ENCODE results near the gene SIRT6.
"Not testable (repeated sequence)": the region's sequence is repeated elsewhere in the genome, so short reads cannot be mapped to it uniquely, and the experiment has no call there.

SIRT6 gene

GRCh38 chr19:4174895-4175668 lies 7.3 kb downstream of the SIRT6 start:
- DNase-seq (ENCODE audit: low read depth): no peak

GRCh38 chr19:4174213-4174894 lies 8.0 kb downstream of the SIRT6 start:
- no peak for DNase-seq (ENCODE audit: low read depth)

- DNase-seq (ENCODE audit: low read depth): no peak
These were observed 8.7 kb downstream of the SIRT6 start for GRCh38 chr19:4173479-4174212.

GRCh38 chr19:4172861-4173473 lies 9.4 kb downstream of the SIRT6 start:
- peak; percentile 28 for DNase-seq (ENCODE audit: low read depth)

- DNase-seq (ENCODE audit: low read depth): no peak
These were observed 10.7 kb downstream of the SIRT6 start for GRCh38 chr19:4171676-4172075.

- no peak for DNase-seq (ENCODE audit: low read depth)
These were observed 18.1 kb downstream of the SIRT6 start for GRCh38 chr19:4164262-4164661.

GRCh38 chr19:4161415-4162077 lies 20.8 kb downstream of the SIRT6 start:
- DNase-seq (ENCODE audit: low read depth): no peak

- DNase-seq (ENCODE audit: low read depth): not testable (repeated sequence)
These were observed 24.4 kb downstream of the SIRT6 start for GRCh38 chr19:4157971-4158370.

- DNase-seq (ENCODE audit: low read depth): no peak
These were observed 25.2 kb downstream of the SIRT6 start for GRCh38 chr19:4157164-4157563.

GRCh38 chr19:4154571-4155312 lies 27.6 kb downstream of the SIRT6 start:
- no peak for DNase-seq (ENCODE audit: low read depth)

GRCh38 chr19:4152241-4152998 lies 29.9 kb downstream of the SIRT6 start:
- no peak for DNase-seq (ENCODE audit: low read depth)

GRCh38 chr19:4151623-4152022 lies 30.7 kb downstream of the SIRT6 start:
- DNase-seq (ENCODE audit: low read depth): no peak

- no peak for DNase-seq (ENCODE audit: low read depth)
These were observed 32.7 kb downstream of the SIRT6 start for GRCh38 chr19:4149518-4150288.

GRCh38 chr19:4144666-4145249 lies 37.6 kb downstream of the SIRT6 start:
- no peak for DNase-seq (ENCODE audit: low read depth)

- not testable (repeated sequence) for DNase-seq (ENCODE audit: low read depth)
These were observed 39.4 kb downstream of the SIRT6 start for GRCh38 chr19:4142916-4143315.

GRCh38 chr19:4140237-4140711 lies 42.1 kb downstream of the SIRT6 start:
- DNase-seq (ENCODE audit: low read depth): no peak

- peak; percentile 80 for DNase-seq (ENCODE audit: low read depth)
These were observed 42.6 kb downstream of the SIRT6 start for GRCh38 chr19:4139614-4140236.

- DNase-seq (ENCODE audit: low read depth): no peak
These were observed 43.9 kb downstream of the SIRT6 start for GRCh38 chr19:4138445-4138844.

- no peak for DNase-seq (ENCODE audit: low read depth)
These were observed 45.7 kb downstream of the SIRT6 start for GRCh38 chr19:4136680-4137088.
